Left forelimb (tissue), 1 donor: Measurements from ENCODE around the gene RING1.
A peak's percentile ranks its signal among the peaks of the same experiment; 100 is the strongest.
"Not testable (repeated sequence)": the region's sequence is repeated elsewhere in the genome, so short reads cannot be mapped to it uniquely, and the experiment has no call there.

Experiments used
- DNase-seq: peaks from one replicate; pipeline ENCODE4 v3.0.0-alpha.2; 2018; ENCODE audit warnings: low spot score

Gene RING1

GRCh38 chr6:33206027-33206863 is 2.1 kb upstream of the RING1 start:
- DNase-seq: no peak

GRCh38 chr6:33206864-33207551 is 1.3 kb upstream of the RING1 start:
- no peak for DNase-seq

GRCh38 chr6:33207552-33208090 is 679 bp upstream of the RING1 start:
- peak; percentile 80 for DNase-seq

- DNase-seq: no peak
These were observed 1.6 kb downstream of the RING1 start for GRCh38 chr6:33209856-33210255.

GRCh38 chr6:33211136-33211535 is 2.8 kb downstream of the RING1 start:
- no peak for DNase-seq

- DNase-seq: no peak
These were observed 3.5 kb downstream of the RING1 start for GRCh38 chr6:33211666-33212422.

- DNase-seq: no peak
These were observed 4.5 kb downstream of the RING1 start for GRCh38 chr6:33212857-33213165.

GRCh38 chr6:33213166-33213988 is 5.1 kb downstream of the RING1 start:
- no peak for DNase-seq

GRCh38 chr6:33213989-33214335 is 5.7 kb downstream of the RING1 start:
- DNase-seq: no peak

GRCh38 chr6:33215271-33216116 is 7.2 kb downstream of the RING1 start:
- DNase-seq: no peak

GRCh38 chr6:33216117-33216649 is 7.9 kb downstream of the RING1 start:
- no peak for DNase-seq

- DNase-seq: no peak
These were observed 8.9 kb downstream of the RING1 start for GRCh38 chr6:33217246-33217645.

GRCh38 chr6:33217681-33218080 is 9.4 kb downstream of the RING1 start:
- no peak for DNase-seq

GRCh38 chr6:33226503-33227120 is 18.3 kb downstream of the RING1 start:
- not testable (repeated sequence) for DNase-seq

- DNase-seq: no peak
These were observed 26.9 kb downstream of the RING1 start for GRCh38 chr6:33235221-33235634.

GRCh38 chr6:33236328-33236727 is 28.0 kb downstream of the RING1 start:
- no peak for DNase-seq

GRCh38 chr6:33236852-33237251 is 28.6 kb downstream of the RING1 start:
- no peak for DNase-seq

- DNase-seq: no peak
These were observed 29.4 kb downstream of the RING1 start for GRCh38 chr6:33237741-33238140.

GRCh38 chr6:33241968-33242367 is 33.7 kb downstream of the RING1 start:
- DNase-seq: no peak

GRCh38 chr6:33243476-33243875 is 35.2 kb downstream of the RING1 start:
- no peak for DNase-seq
